HL-60 (cell line): ENCODE results near the gene RFXAP.

Experiments used
- DNase-seq, 2 experiments: peaks; one replicate each; pipeline ENCODE4 v3.0.0-alpha.2; 2010 to 2020; ENCODE audit warnings: low read depth in 1 of 2, low spot score in 1 of 2
- H3K27ac ChIP-seq: fragments of 250-450 bp; sonication (Bioruptor Pico); replicated peaks from 2 replicates; pipeline ENCODE4 v1.5.1; 2020; ENCODE audit warnings: mild to moderate bottlenecking, moderate library complexity
- H3K27me3 ChIP-seq: fragments of 250-450 bp; sonication (Bioruptor Pico); 2 replicates; pipeline ENCODE4 v1.5.1; 2021; ENCODE audit warnings: mild to moderate bottlenecking, moderate library complexity; ENCODE audit not compliant: insufficient read depth, poor library complexity, severe bottlenecking
- H3K4me3 ChIP-seq: replicated peaks from 2 replicates; pipeline ENCODE4 v1.5.1; 2011; ENCODE audit warnings: mild to moderate bottlenecking, control low read depth, low read length; ENCODE audit not compliant: insufficient read depth
- GABPA ChIP-seq: IDR thresholded peaks from 2 replicates; pipeline ENCODE4 v1.6.1; 2012; ENCODE audit warnings: low read depth
- POLR2AphosphoS5 ChIP-seq: IDR thresholded peaks from 2 replicates; pipeline ENCODE4 v1.6.1; 2012; ENCODE audit warnings: low read depth
- SPI1 ChIP-seq: IDR thresholded peaks from 2 replicates; pipeline ENCODE4 v1.6.1; 2012; ENCODE audit warnings: low read depth, mild to moderate bottlenecking, borderline replicate concordance
- TF ChIP-seq, protein P1 (sequence below): IDR thresholded peaks from one replicate; pipeline ENCODE4 v1.5.1; 2011; ENCODE audit warnings: low read length, control low read depth, inconsistent platforms; ENCODE audit not compliant: insufficient read depth
- TF ChIP-seq, protein P2 (sequence below): IDR thresholded peaks from 2 replicates; pipeline ENCODE4 v1.6.1; 2012; ENCODE audit warnings: low read depth; ENCODE audit not compliant: insufficient replicate concordance

RFXAP gene

DNA sequence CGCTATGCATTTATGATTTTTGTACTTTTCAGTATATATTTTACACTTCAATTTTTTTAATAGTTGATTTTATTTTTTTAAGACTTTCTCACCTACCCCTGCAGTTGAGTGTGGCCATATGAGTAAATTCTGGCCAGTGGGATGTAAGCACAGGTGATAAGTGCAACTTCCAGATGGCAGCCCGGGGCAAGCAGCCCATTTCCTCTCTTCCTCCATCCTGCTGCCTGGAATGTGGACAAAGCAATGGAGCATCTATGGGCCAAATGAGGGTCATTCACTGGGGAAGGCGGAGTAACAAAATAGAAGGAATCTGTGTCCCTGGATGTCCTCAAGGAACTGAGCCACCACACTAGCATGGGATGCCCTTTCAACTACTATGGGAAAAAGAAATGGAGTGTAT lies 12.3 kb downstream of the RFXAP start:
- TF ChIP-seq POLR2AphosphoS5 (no peak), SPI1 (no peak), GABPA (no peak)
- TF ChIP-seq, protein P1, sequence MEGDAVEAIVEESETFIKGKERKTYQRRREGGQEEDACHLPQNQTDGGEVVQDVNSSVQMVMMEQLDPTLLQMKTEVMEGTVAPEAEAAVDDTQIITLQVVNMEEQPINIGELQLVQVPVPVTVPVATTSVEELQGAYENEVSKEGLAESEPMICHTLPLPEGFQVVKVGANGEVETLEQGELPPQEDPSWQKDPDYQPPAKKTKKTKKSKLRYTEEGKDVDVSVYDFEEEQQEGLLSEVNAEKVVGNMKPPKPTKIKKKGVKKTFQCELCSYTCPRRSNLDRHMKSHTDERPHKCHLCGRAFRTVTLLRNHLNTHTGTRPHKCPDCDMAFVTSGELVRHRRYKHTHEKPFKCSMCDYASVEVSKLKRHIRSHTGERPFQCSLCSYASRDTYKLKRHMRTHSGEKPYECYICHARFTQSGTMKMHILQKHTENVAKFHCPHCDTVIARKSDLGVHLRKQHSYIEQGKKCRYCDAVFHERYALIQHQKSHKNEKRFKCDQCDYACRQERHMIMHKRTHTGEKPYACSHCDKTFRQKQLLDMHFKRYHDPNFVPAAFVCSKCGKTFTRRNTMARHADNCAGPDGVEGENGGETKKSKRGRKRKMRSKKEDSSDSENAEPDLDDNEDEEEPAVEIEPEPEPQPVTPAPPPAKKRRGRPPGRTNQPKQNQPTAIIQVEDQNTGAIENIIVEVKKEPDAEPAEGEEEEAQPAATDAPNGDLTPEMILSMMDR: no peak
- TF ChIP-seq, protein P2, sequence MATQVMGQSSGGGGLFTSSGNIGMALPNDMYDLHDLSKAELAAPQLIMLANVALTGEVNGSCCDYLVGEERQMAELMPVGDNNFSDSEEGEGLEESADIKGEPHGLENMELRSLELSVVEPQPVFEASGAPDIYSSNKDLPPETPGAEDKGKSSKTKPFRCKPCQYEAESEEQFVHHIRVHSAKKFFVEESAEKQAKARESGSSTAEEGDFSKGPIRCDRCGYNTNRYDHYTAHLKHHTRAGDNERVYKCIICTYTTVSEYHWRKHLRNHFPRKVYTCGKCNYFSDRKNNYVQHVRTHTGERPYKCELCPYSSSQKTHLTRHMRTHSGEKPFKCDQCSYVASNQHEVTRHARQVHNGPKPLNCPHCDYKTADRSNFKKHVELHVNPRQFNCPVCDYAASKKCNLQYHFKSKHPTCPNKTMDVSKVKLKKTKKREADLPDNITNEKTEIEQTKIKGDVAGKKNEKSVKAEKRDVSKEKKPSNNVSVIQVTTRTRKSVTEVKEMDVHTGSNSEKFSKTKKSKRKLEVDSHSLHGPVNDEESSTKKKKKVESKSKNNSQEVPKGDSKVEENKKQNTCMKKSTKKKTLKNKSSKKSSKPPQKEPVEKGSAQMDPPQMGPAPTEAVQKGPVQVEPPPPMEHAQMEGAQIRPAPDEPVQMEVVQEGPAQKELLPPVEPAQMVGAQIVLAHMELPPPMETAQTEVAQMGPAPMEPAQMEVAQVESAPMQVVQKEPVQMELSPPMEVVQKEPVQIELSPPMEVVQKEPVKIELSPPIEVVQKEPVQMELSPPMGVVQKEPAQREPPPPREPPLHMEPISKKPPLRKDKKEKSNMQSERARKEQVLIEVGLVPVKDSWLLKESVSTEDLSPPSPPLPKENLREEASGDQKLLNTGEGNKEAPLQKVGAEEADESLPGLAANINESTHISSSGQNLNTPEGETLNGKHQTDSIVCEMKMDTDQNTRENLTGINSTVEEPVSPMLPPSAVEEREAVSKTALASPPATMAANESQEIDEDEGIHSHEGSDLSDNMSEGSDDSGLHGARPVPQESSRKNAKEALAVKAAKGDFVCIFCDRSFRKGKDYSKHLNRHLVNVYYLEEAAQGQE: no peak
- no peaks in the 10 kb centered on the region for H3K27me3 ChIP-seq
- no peak overlapping the region for H3K4me3 ChIP-seq
- no peak overlapping the region for H3K27ac ChIP-seq
- no peak for DNase-seq

DNA sequence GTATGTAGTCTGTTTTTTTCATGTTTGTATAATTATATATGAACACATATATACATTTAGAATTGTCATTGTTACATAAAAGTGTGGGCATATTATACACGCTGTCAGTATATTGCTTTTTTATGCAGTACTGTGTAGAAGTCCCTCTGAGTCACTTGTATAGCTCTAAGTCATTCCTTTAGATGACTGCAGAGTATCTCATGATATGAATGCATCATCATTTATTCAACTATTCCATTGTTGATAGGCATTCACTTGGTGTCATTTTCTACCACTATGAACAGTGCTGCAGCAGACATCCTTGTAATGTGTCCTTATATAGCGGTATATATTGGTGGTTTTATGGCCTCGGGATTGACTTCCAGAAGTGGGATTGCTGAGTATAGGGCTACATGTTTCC lies 15.3 kb downstream of the RFXAP start:
- Histone ChIP-seq H3K27me3 (no peaks in the 10 kb centered on the region), H3K27ac (no peak overlapping the region), H3K4me3 (no peak overlapping the region)
- no peak for DNase-seq
- TF ChIP-seq POLR2AphosphoS5: no peak
- no peak for TF ChIP-seq GABPA
- TF ChIP-seq, protein P2: no peak
- no peak for TF ChIP-seq SPI1
- TF ChIP-seq, protein P1: no peak

DNA sequence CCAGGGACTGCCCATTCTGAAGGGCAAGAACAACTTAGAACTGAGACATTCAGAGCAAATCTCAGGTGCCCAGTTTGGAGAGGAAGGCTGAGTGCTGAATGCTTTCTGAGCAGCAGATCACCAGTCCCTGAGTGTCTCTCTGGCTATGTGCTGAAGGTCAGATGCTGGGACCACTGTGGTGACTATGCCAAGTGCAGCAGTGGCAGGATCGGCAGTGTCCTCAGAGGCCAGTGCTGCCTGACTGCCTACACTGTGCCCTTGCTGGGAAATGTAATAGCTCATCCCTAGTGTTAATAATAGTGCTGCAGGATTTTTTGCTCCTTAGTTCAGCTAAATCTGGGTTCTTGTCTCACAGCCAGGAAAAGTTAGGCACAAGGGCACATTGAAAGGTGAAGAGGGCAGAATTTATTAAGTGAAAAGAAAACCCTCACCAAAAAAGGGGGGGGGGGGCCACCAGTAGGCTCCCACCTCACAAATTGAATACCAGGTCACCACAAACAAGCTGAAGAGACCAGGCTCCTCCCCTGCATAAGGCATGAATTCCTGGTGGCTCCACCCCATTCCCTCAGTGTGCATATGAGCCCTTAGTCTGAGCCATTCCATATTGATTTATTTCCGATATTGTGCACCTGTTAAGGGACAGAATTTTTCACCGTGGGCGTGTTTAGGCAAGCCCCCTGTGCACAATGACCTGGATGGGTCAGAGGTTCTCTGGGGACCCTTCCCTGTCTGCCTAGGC lies 18.5 kb downstream of the RFXAP start:
- DNase-seq: no peak
- Histone ChIP-seq H3K4me3 (no peak overlapping the region), H3K27ac (no peak overlapping the region), H3K27me3 (no peaks in the 10 kb centered on the region)
- no peak for TF ChIP-seq SPI1
- no peak for TF ChIP-seq GABPA
- TF ChIP-seq POLR2AphosphoS5: no peak
- TF ChIP-seq, protein P2: no peak
- TF ChIP-seq, protein P1: no peak
